ENCODE data around the gene CD22. TPM values are rescaled to one million over a fixed set of nuclear protein-coding genes. Genes with fewer than 3 reads are reported as not detected.

The CD22 gene
- total and polyA plus RNA-seq, 2 donors (not counting 1 experiment from before 2014, with no cell fraction given): 692 to 1,437 TPM

DNA sequence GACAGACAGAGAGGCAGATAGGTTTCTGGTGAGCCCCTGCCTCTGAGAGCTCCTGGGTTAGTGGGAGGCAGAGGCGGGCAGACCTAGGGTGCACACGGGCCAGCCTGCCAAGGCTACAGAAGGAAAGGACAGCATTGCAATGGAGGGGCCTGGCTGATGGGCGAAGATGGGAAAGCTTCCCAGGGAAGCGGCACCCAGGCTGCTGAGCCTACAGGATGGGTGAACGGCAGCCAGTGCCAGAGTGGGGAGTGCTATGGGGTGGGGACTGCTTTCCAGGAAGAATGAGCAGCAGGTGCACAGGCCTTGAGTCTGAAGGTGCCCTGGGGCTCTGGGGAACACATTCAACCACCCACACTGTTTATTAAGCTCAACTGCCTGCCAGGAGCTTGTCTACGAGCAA is 37.7 kb upstream of the CD22 start:
- Mint-ChIP-seq H3K9me3 (ENCODE audit: insufficient read depth) (no peaks in the 10 kb centered on the region), H3K4me3 (no peak overlapping the region), H3K4me1 (peaks cover 30% of the 10 kb centered on the region), H3K27ac (peak overlapping the region; percentile 26), H3K27me3 (no peaks in the 10 kb centered on the region)
- WGBS (ENCODE audit: insufficient coverage): 68% methylated on average over 6 of the region's 6 CpGs
- Histone ChIP-seq H3K36me3 (replicated peaks in 1 of 2; ENCODE audit: control extremely low read depth in 1 of 2, control insufficient read depth in 1 of 2, extremely low read depth in 1 of 2, insufficient read depth in 2 of 2, low read length in 1 of 2) (no peaks in the 10 kb centered on the region), H3K9ac (ENCODE audit: low read length) (no peak overlapping the region), H3K4me1 (ENCODE audit: control insufficient read depth in 2 of 2, insufficient read depth in 2 of 2, low read length in 2 of 2) (peaks cover 15 to 29% of the 10 kb centered on the region in 2 donors), H3K4me3 (ENCODE audit: control extremely low read depth in 1 of 5, extremely low read depth in 1 of 5, insufficient read depth in 1 of 5, low read depth in 2 of 5, low read length in 4 of 5) (no peak overlapping the region), H3K27me3 (replicated peaks in 1 of 4; ENCODE audit: control extremely low read depth in 1 of 4, control insufficient read depth in 3 of 4, insufficient read depth in 4 of 4, low read length in 3 of 4) (no peaks in the 10 kb centered on the region), H3K79me2 (ENCODE audit: control insufficient read depth, insufficient read depth, low read length) (no peaks in the 10 kb centered on the region), H3K9me3 (ENCODE audit: control extremely low read depth in 1 of 3, control insufficient read depth in 2 of 3, insufficient read depth in 1 of 3, low read length in 2 of 3) (peaks cover 0 to 7% (median 0%) of the 10 kb centered on the region in 3 donors), H3K27ac (ENCODE audit: low read length in 2 of 2) (no peak overlapping the region), H4K20me1 (ENCODE audit: control insufficient read depth, insufficient read depth, low read length, poor library complexity, severe bottlenecking) (no peaks in the 10 kb centered on the region), H3K4me2 (replicated peaks; ENCODE audit: low read depth, low read length, poor library complexity, severe bottlenecking) (no peak overlapping the region), H2AFZ (ENCODE audit: insufficient read depth, low read depth, low read length, poor library complexity, severe bottlenecking) (no peak overlapping the region)
- no peak for TF ChIP-seq EZH2 (IDR thresholded peaks at IDR 0.05; ENCODE audit: borderline replicate concordance, insufficient read depth, low read depth, low read length, poor library complexity, severe bottlenecking)
- TF ChIP-seq, protein P1, sequence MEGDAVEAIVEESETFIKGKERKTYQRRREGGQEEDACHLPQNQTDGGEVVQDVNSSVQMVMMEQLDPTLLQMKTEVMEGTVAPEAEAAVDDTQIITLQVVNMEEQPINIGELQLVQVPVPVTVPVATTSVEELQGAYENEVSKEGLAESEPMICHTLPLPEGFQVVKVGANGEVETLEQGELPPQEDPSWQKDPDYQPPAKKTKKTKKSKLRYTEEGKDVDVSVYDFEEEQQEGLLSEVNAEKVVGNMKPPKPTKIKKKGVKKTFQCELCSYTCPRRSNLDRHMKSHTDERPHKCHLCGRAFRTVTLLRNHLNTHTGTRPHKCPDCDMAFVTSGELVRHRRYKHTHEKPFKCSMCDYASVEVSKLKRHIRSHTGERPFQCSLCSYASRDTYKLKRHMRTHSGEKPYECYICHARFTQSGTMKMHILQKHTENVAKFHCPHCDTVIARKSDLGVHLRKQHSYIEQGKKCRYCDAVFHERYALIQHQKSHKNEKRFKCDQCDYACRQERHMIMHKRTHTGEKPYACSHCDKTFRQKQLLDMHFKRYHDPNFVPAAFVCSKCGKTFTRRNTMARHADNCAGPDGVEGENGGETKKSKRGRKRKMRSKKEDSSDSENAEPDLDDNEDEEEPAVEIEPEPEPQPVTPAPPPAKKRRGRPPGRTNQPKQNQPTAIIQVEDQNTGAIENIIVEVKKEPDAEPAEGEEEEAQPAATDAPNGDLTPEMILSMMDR (IDR thresholded peaks at IDR 0.05): no peak
- intact Hi-C loops (cut with micrococcal nuclease): no loop called here
- POLR2A ChIA-PET: interaction anchor here (0.6 kb wide), 1 partner anchor 401 kb away, joined by 5 read pairs; no protein-coding TSS in a partner anchor
- no peak for ATAC-seq (ENCODE audit: low read depth)
- CTCF ChIA-PET: no interaction called here
- no peak for DNase-seq

- Histone ChIP-seq H3K4me2 (replicated peaks; ENCODE audit: low read depth, low read length, poor library complexity, severe bottlenecking) (no peak within 1 kb of the TSS), H3K36me3 (replicated peaks in 1 of 2; ENCODE audit: control extremely low read depth in 1 of 2, control insufficient read depth in 1 of 2, extremely low read depth in 1 of 2, insufficient read depth in 2 of 2, low read length in 1 of 2) (no peaks in the 10 kb centered on the region), H3K79me2 (ENCODE audit: control insufficient read depth, insufficient read depth, low read length) (no peaks in the 10 kb centered on the region), H3K27me3 (replicated peaks in 1 of 4; ENCODE audit: control extremely low read depth in 1 of 4, control insufficient read depth in 3 of 4, insufficient read depth in 4 of 4, low read length in 3 of 4) (no peaks in the 10 kb centered on the region), H3K4me1 (ENCODE audit: control insufficient read depth in 2 of 2, insufficient read depth in 2 of 2, low read length in 2 of 2) (peaks cover 22 to 35% of the 10 kb centered on the region in 2 donors), H3K9me3 (ENCODE audit: control extremely low read depth in 1 of 3, control insufficient read depth in 2 of 3, insufficient read depth in 1 of 3, low read length in 2 of 3) (peaks cover 0 to 7% (median 0%) of the 10 kb centered on the region in 3 donors), H3K9ac (ENCODE audit: low read length) (no peak within 1 kb of the TSS), H3K4me3 (ENCODE audit: control extremely low read depth in 1 of 5, extremely low read depth in 1 of 5, insufficient read depth in 1 of 5, low read depth in 2 of 5, low read length in 4 of 5) (no peak within 1 kb of the TSS), H4K20me1 (ENCODE audit: control insufficient read depth, insufficient read depth, low read length, poor library complexity, severe bottlenecking) (no peaks in the 10 kb centered on the region), H2AFZ (ENCODE audit: insufficient read depth, low read depth, low read length, poor library complexity, severe bottlenecking) (no peak within 1 kb of the TSS), H3K27ac (ENCODE audit: low read length in 2 of 2) (no peak within 1 kb of the TSS)
- Mint-ChIP-seq H3K4me1 (peaks cover 30% of the 10 kb centered on the region), H3K4me3 (no peak within 1 kb of the TSS), H3K27me3 (no peaks in the 10 kb centered on the region), H3K27ac (peak within 1 kb of the TSS; percentile 35), H3K9me3 (ENCODE audit: insufficient read depth) (no peaks in the 10 kb centered on the region)
- WGBS (ENCODE audit: insufficient coverage): 84% methylated on average over 10 of the region's 12 CpGs
- ATAC-seq (ENCODE audit: low read depth) (no peak), DNase-seq (no peak)
- ChIA-PET POLR2A (interaction anchor here (0.6 kb wide), 1 partner anchor 401 kb away, joined by 5 read pairs; no protein-coding TSS in a partner anchor), CTCF (no interaction called here)
- no peak for TF ChIP-seq EZH2 (IDR thresholded peaks at IDR 0.05; ENCODE audit: borderline replicate concordance, insufficient read depth, low read depth, low read length, poor library complexity, severe bottlenecking)
- TF ChIP-seq, protein P1 (IDR thresholded peaks at IDR 0.05): no peak
- intact Hi-C loops (cut with micrococcal nuclease): no loop called here
Measured at GRCh38 chr19:35291916-35292315, 37.1 kb upstream of the CD22 start, which contains the start of gene MAG. Gene MAG (plus strand): TSS chr19:35292161. CDS start chr19:35295409, 3,248 bp downstream.
